Natural killer cell (primary cell): ENCODE data around the gene ABCD4. TPM values are rescaled to one million over a fixed set of nuclear protein-coding genes. Genes with fewer than 3 reads are reported as not detected.

Source experiments
- ATAC-seq, 3 donors: fragments of 150-1000 bp in 2 of 3; fragments of 200-7000 bp in 1 of 3; cut with Tn5 transposase; 1 replicate in 1 of 3; 2 replicates in 2 of 3; pipeline ENCODE4 v1.10.0; 2021; ENCODE audit warnings: mild to moderate bottlenecking in 2 of 3, moderate library complexity in 2 of 3
- DNase-seq, 2 donors: peaks; one replicate each; pipeline versions ENCODE4 v3.0.0 to v3.0.0-alpha.2; 2013 to 2021; ENCODE audit warnings: mixed read lengths in 1 of 2
- H3K27ac ChIP-seq: one replicate; pipeline ENCODE4 v1.5.1; 2013; ENCODE audit warnings: mild to moderate bottlenecking, low read length
- H3K27me3 ChIP-seq: one replicate; pipeline ENCODE4 v1.6.1; 2013; ENCODE audit warnings: low read length; ENCODE audit not compliant: control insufficient read depth, insufficient read depth
- H3K36me3 ChIP-seq: one replicate; pipeline ENCODE4 v1.6.1; 2013; ENCODE audit warnings: low read length; ENCODE audit not compliant: control insufficient read depth, insufficient read depth
- H3K4me1 ChIP-seq: one replicate; pipeline ENCODE4 v1.6.1; 2013; ENCODE audit warnings: low read length; ENCODE audit not compliant: control insufficient read depth, insufficient read depth
- H3K4me3 ChIP-seq: one replicate; pipeline ENCODE4 v1.5.1; 2013; ENCODE audit warnings: low read length
- H3K9me3 ChIP-seq: one replicate; pipeline ENCODE4 v1.6.1; 2013; ENCODE audit warnings: low read length; ENCODE audit not compliant: control insufficient read depth, insufficient read depth
- H3K27ac Mint-ChIP-seq, 2 donors: one replicate each; pipeline ENCODE4 v1.8.0; 2022; ENCODE audit warnings: mild to moderate bottlenecking in 2 of 2, mixed read lengths in 2 of 2, moderate library complexity in 1 of 2
- H3K27me3 Mint-ChIP-seq, 2 donors: one replicate each; pipeline ENCODE4 v1.8.0; 2022; ENCODE audit warnings: low read depth in 2 of 2, mixed read lengths in 2 of 2
- H3K36me3 Mint-ChIP-seq: one replicate; pipeline ENCODE4 v1.8.0; 2022; ENCODE audit warnings: mixed read lengths
- H3K4me1 Mint-ChIP-seq, 2 donors: one replicate each; pipeline ENCODE4 v1.8.0; 2022; ENCODE audit warnings: mixed read lengths in 2 of 2
- H3K4me3 Mint-ChIP-seq: one replicate; pipeline ENCODE4 v1.8.0; 2022; ENCODE audit warnings: mild to moderate bottlenecking, moderate library complexity, mixed read lengths
- H3K9me3 Mint-ChIP-seq, 2 donors: one replicate each; pipeline ENCODE4 v1.8.0; 2022; ENCODE audit warnings: mixed read lengths in 2 of 2
- CTCF ChIP-seq: fragments of 200-600 bp; IDR thresholded peaks from one replicate; pipeline ENCODE4 v1.8.0; 2022; ENCODE audit warnings: antibody characterized with exemption
- WGBS: methylation state at CpG from one replicate; pipeline ENCODE4 v1.1.7; 2013; ENCODE audit warnings: missing lambda C conversion rate; ENCODE audit not compliant: insufficient coverage; 5-methylcytosine and 5-hydroxymethylcytosine counted together
- intact Hi-C: fragments of 100-400 bp; cut with micrococcal nuclease; formaldehyde crosslinking; loops from one replicate; pipeline ENCODE4 v1.14.2; 2022
- total RNA-seq, 4 donors: library from RNA; stranded (reverse); fragments of 120-200 nt in 1 of 4; gene quantifications; one replicate each; pipeline versions ENCODE4 v1.2.3 to v1.2.4, GENCODE V29; 2013 to 2022

The ABCD4 gene
- total RNA-seq, 3 donors from 2014 or later (not counting 1 experiment from before 2014, with no cell fraction given): 78.3 to 99.6 (median 92.8) TPM

GRCh38 chr14:74299061-74299545 lies 3.6 kb downstream of the ABCD4 start:
- no peaks in the 10 kb centered on the region for H3K9me3 ChIP-seq
- peaks cover 39% of the 10 kb centered on the region for H3K36me3 ChIP-seq
- WGBS: 78% methylated on average over 10 of the region's 10 CpGs
- peaks cover 15% of the 10 kb centered on the region for H3K36me3 Mint-ChIP-seq
- H3K9me3 Mint-ChIP-seq: no peaks in the 10 kb centered on the region
- DNase-seq (peak in 1 of 2 donors; percentile 38), ATAC-seq (no peak)
- no peaks in the 10 kb centered on the region for H3K27me3 Mint-ChIP-seq
- no peak for TF ChIP-seq CTCF
- H3K4me3 ChIP-seq: no peak overlapping the region
- H3K27me3 ChIP-seq: no peaks in the 10 kb centered on the region
- no peak overlapping the region for H3K27ac ChIP-seq
- H3K4me3 Mint-ChIP-seq: no peak overlapping the region
- intact Hi-C loops: no loop called here
- peak overlapping the region; percentile 2 to 74 for H3K27ac Mint-ChIP-seq
- H3K4me1 Mint-ChIP-seq: peaks cover 27 to 38% of the 10 kb centered on the region in 2 donors
- peaks cover 19% of the 10 kb centered on the region for H3K4me1 ChIP-seq

- Histone ChIP-seq H3K9me3 (no peaks in the 10 kb centered on the region), H3K4me3 (no peak overlapping the region), H3K4me1 (peaks cover 10% of the 10 kb centered on the region), H3K27me3 (no peaks in the 10 kb centered on the region), H3K27ac (no peak overlapping the region), H3K36me3 (peaks cover 39% of the 10 kb centered on the region)
- no peak for ATAC-seq
- intact Hi-C loops: no loop called here
- TF ChIP-seq CTCF: no peak
- 89% methylated on average over 6 of the region's 10 CpGs for WGBS
- Mint-ChIP-seq H3K27me3 (no peaks in the 10 kb centered on the region), H3K27ac (peak overlapping the region in 1 of 2 donors; percentile 74), H3K4me3 (no peak overlapping the region), H3K4me1 (peaks cover 22 to 32% of the 10 kb centered on the region in 2 donors), H3K36me3 (peaks cover 15% of the 10 kb centered on the region), H3K9me3 (no peaks in the 10 kb centered on the region)
- no peak for DNase-seq
Measured at GRCh38 chr14:74297986-74298385, 4.7 kb downstream of the ABCD4 start.

GRCh38 chr14:74296037-74296467 lies 6.7 kb downstream of the ABCD4 start:
- intact Hi-C loops: no loop called here
- ATAC-seq (no peak), DNase-seq (no peak)
- Histone ChIP-seq H3K27ac (no peak overlapping the region), H3K36me3 (peaks cover 56% of the 10 kb centered on the region), H3K27me3 (no peaks in the 10 kb centered on the region), H3K4me3 (no peak overlapping the region), H3K4me1 (peaks cover under 1% of the 10 kb centered on the region), H3K9me3 (no peaks in the 10 kb centered on the region)
- Mint-ChIP-seq H3K27me3 (no peaks in the 10 kb centered on the region), H3K4me1 (peaks cover 11 to 14% of the 10 kb centered on the region in 2 donors), H3K4me3 (no peak overlapping the region), H3K27ac (peak overlapping the region in 1 of 2 donors; percentile 33), H3K36me3 (peaks cover 9% of the 10 kb centered on the region), H3K9me3 (no peaks in the 10 kb centered on the region)
- 98% methylated on average over 9 of the region's 9 CpGs for WGBS
- TF ChIP-seq CTCF: no peak

- Mint-ChIP-seq H3K36me3 (peaks cover 2% of the 10 kb centered on the region), H3K4me1 (peaks cover 6 to 7% of the 10 kb centered on the region in 2 donors), H3K9me3 (no peaks in the 10 kb centered on the region), H3K27me3 (no peaks in the 10 kb centered on the region), H3K27ac (no peak overlapping the region), H3K4me3 (no peak overlapping the region)
- intact Hi-C loops: no loop called here
- no peak overlapping the region for H3K27ac ChIP-seq
- H3K9me3 ChIP-seq: no peaks in the 10 kb centered on the region
- no peak for DNase-seq
- no peak for ATAC-seq
- 91% methylated on average over 1 of the region's 2 CpGs for WGBS
- H3K27me3 ChIP-seq: no peaks in the 10 kb centered on the region
- TF ChIP-seq CTCF: no peak
- peaks cover 65% of the 10 kb centered on the region for H3K36me3 ChIP-seq
- H3K4me1 ChIP-seq: no peaks in the 10 kb centered on the region
- H3K4me3 ChIP-seq: no peak overlapping the region
Measured at GRCh38 chr14:74293606-74294005, 9.1 kb downstream of the ABCD4 start.
